Duodenal mucosa (tissue), 2 donors: ENCODE data around the gene CD79A.

Experiments
- H3K27ac ChIP-seq: one replicate; pipeline ENCODE4 v1.7.0; 2013; ENCODE audit warnings: low read depth, low read length
- H3K27me3 ChIP-seq, 2 donors: one replicate each; pipeline ENCODE4 v1.7.0; 2013; ENCODE audit warnings: low read length in 2 of 2, control low read depth in 1 of 2; ENCODE audit not compliant: insufficient read depth in 2 of 2, control insufficient read depth in 1 of 2
- H3K36me3 ChIP-seq, 2 donors: one replicate each; pipeline ENCODE4 v1.7.0; 2013; ENCODE audit warnings: low read length in 2 of 2, control low read depth in 1 of 2; ENCODE audit not compliant: insufficient read depth in 2 of 2, control insufficient read depth in 1 of 2
- H3K4me1 ChIP-seq, 2 donors: one replicate each; pipeline ENCODE4 v1.7.0; 2013; ENCODE audit warnings: low read length in 2 of 2, control low read depth in 1 of 2; ENCODE audit not compliant: insufficient read depth in 2 of 2, control insufficient read depth in 1 of 2
- H3K4me3 ChIP-seq, 2 donors: one replicate each; pipeline ENCODE4 v1.7.0; 2013; ENCODE audit warnings: low read length in 2 of 2, low read depth in 1 of 2
- H3K9ac ChIP-seq, 2 donors: one replicate each; pipeline ENCODE4 v1.7.0; 2013; ENCODE audit warnings: low read length in 2 of 2, low read depth in 1 of 2
- H3K9me3 ChIP-seq, 2 donors: one replicate each; pipeline ENCODE4 v1.7.0; 2013; ENCODE audit warnings: low read length in 2 of 2, control low read depth in 1 of 2; ENCODE audit not compliant: control insufficient read depth in 1 of 2

CD79A gene

GRCh38 chr19:41919948-41920712 is 43.1 kb downstream of the CD79A start:
- H3K9ac ChIP-seq, result no peak overlapping the region
- H3K36me3 ChIP-seq, result no peaks in the 10 kb centered on the region
- no peak overlapping the region for H3K27ac ChIP-seq
- no peaks in the 10 kb centered on the region for H3K9me3 ChIP-seq
- H3K4me3 ChIP-seq, result no peak overlapping the region
- peaks cover 3 to 4% of the 10 kb centered on the region in 2 donors for H3K4me1 ChIP-seq
- H3K27me3 ChIP-seq, result peaks cover 75 to 82% of the 10 kb centered on the region in 2 donors

GRCh38 chr19:41920882-41921576 is 44.0 kb downstream of the CD79A start:
- Histone ChIP-seq H3K9ac (no peak overlapping the region), H3K9me3 (no peaks in the 10 kb centered on the region), H3K4me3 (no peak overlapping the region), H3K4me1 (peaks cover 0 to 3% of the 10 kb centered on the region in 2 donors), H3K27ac (no peak overlapping the region), H3K27me3 (peaks cover 75 to 83% of the 10 kb centered on the region in 2 donors), H3K36me3 (no peaks in the 10 kb centered on the region)

- H3K27ac ChIP-seq, result no peak overlapping the region
- no peak overlapping the region for H3K4me3 ChIP-seq
- no peaks in the 10 kb centered on the region for H3K36me3 ChIP-seq
- H3K27me3 ChIP-seq, result peaks cover 75 to 81% of the 10 kb centered on the region in 2 donors
- H3K4me1 ChIP-seq, result peaks cover 0 to 3% of the 10 kb centered on the region in 2 donors
- H3K9ac ChIP-seq, result no peak overlapping the region
- no peaks in the 10 kb centered on the region for H3K9me3 ChIP-seq
Measured at GRCh38 chr19:41921577-41922576, 44.8 kb downstream of the CD79A start.

GRCh38 chr19:41922585-41922984 is 45.5 kb downstream of the CD79A start:
- Histone ChIP-seq H3K4me1 (peaks cover 0 to 3% of the 10 kb centered on the region in 2 donors), H3K4me3 (no peak overlapping the region), H3K36me3 (no peaks in the 10 kb centered on the region), H3K9ac (no peak overlapping the region), H3K27ac (no peak overlapping the region), H3K27me3 (peaks cover 77 to 83% of the 10 kb centered on the region in 2 donors), H3K9me3 (no peaks in the 10 kb centered on the region)

GRCh38 chr19:41923045-41923788 is 46.1 kb downstream of the CD79A start:
- Histone ChIP-seq H3K27me3 (peaks cover 75 to 79% of the 10 kb centered on the region in 2 donors), H3K4me3 (no peak overlapping the region), H3K36me3 (no peaks in the 10 kb centered on the region), H3K9me3 (no peaks in the 10 kb centered on the region), H3K4me1 (peaks cover 0 to 3% of the 10 kb centered on the region in 2 donors), H3K9ac (no peak overlapping the region), H3K27ac (no peak overlapping the region)

- Histone ChIP-seq H3K27me3 (peaks cover 76 to 83% of the 10 kb centered on the region in 2 donors), H3K9me3 (no peaks in the 10 kb centered on the region), H3K4me1 (peaks cover 9 to 11% of the 10 kb centered on the region in 2 donors), H3K4me3 (no peak overlapping the region), H3K36me3 (no peaks in the 10 kb centered on the region), H3K9ac (no peak overlapping the region), H3K27ac (no peak overlapping the region)
Measured at GRCh38 chr19:41924151-41925145, 47.4 kb downstream of the CD79A start.

- Histone ChIP-seq H3K4me3 (no peak overlapping the region), H3K9ac (no peak overlapping the region), H3K27me3 (peaks cover 76 to 88% of the 10 kb centered on the region in 2 donors), H3K4me1 (peaks cover 9 to 12% of the 10 kb centered on the region in 2 donors), H3K9me3 (no peaks in the 10 kb centered on the region), H3K36me3 (no peaks in the 10 kb centered on the region), H3K27ac (no peak overlapping the region)
Measured at GRCh38 chr19:41925208-41926003, 48.3 kb downstream of the CD79A start.

- H3K9me3 ChIP-seq, result no peaks in the 10 kb centered on the region
- peaks cover 76 to 88% of the 10 kb centered on the region in 2 donors for H3K27me3 ChIP-seq
- H3K9ac ChIP-seq, result no peak overlapping the region
- no peaks in the 10 kb centered on the region for H3K36me3 ChIP-seq
- H3K4me3 ChIP-seq, result no peak overlapping the region
- H3K27ac ChIP-seq, result no peak overlapping the region
- peaks cover 9 to 10% of the 10 kb centered on the region in 2 donors for H3K4me1 ChIP-seq
Measured at GRCh38 chr19:41926028-41926762, 49.1 kb downstream of the CD79A start.
